Thoracic aorta endothelial cell (primary cell): ENCODE measurements around the gene ZNF135. TPM values are rescaled to one million over a fixed set of nuclear protein-coding genes. Genes with fewer than 3 reads are reported as not detected.

Experiments
- total RNA-seq: library from RNA; depleted of rRNA; stranded (reverse); fragments of >200 nt; gene quantifications from 2 replicates; pipeline ENCODE4 v1.2.3, GENCODE V29; 2012

ZNF135 gene
- 0.14 and 0.80 TPM in 2 replicates for total RNA-seq

GRCh38 chr19:58059003-58059670 lies at the start of gene ZNF135:
ZNF135 (plus strand) TSS chr19:58059282; CDS start chr19:58060003, 721 bp downstream.

DNA sequence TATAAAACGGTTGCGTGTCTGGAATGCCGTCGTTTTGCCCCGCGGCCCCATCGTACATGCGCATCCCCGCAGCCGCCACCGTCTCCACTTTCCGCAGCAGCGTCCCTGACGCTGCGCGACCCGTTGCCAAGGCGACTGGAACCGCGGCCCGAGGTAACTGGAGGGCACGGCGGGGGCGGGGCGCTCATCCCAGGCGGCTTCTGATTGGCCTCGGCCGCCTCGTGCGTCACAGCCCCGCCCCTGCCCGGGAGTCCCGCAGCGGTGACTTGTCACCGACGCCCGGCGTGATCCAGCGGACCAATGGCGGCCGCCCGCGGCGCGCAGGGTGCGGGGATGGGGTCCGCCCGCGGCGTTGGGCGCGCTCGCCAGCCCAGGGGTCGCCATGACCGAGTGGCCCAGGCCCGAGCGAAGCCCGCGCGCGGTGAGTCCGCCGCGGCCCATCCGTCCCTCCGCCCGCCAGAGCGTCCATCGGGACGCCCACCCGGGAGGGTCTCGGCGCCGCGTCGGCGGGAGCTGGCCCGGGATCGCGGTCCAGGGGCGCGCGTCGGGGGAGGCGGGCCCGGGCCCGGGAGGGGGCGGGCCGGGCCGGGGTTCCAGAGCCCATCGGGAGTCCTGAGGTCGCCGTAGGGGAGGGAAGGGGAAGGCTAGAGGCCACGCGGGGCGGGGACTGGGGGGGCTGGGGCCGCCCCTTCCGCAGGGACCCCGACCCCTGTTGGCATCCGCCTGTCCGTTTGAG lies 25.2 kb upstream of the ZNF135 start, which contains the start of gene ZSCAN1:
ZSCAN1 (plus strand) TSS at position 285 of the 736 bp plus-strand sequence. CDS start 3,812 bp downstream, outside the sequence.

DNA sequence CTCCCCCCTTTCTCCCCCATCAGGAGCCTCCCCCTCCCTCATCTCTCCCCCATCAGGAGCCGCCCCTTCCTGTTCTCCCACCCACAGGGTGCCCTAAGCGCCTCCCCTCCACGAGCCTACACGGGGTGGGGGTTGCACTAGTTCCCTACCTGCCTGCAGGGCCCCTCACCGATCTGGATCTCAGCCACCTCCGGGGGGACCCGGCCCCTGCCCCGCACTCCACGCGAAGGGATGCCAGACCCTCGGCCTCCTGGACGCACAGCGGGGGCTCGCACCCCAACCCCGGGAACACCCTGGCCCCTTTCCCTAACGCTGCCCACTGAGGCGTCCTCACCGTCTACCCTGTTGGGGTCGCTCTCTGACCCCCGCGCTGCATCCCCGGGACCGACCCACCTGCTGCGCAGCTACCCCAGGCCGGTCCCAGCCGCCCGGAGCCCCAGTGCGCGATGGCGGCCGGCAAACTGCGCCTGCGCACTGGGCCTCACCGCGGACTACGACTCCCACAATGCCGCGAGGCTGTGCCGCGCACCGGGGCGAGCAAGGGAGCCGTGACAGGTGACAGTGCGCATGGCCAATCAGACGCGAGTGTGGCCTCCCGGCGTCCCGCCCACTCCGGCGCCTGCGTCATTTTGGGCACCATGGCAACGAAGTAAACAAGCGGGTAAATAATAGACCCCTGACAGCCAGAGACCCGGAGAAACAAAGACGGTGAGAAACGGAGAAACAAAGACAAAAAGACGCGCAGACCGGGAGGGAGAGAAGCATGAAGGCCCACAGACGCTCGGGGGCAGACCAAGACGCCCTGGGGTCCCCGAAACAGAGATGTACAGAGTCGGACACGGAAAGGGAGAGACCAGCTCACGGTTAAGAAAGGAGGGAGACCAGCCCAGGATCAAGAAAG lies 38.9 kb downstream of the ZNF135 start, which contains the start of gene ZSCAN18:
ZSCAN18 (minus strand) TSS at position 451 of the 901 bp plus-strand sequence. CDS start 7,964 bp downstream, outside the sequence.

Other genes starting within 250 kb of the ZNF135 start
- 8.0 and 9.1 TPM in 2 replicates for gene ZNF552, start 244.4 kb upstream of the ZNF135 start, total RNA-seq
- 23.7 and 48.5 TPM in 2 replicates for gene ZNF587B, start 229.0 kb upstream of the ZNF135 start, total RNA-seq
- 35.4 and 47.7 TPM in 2 replicates for gene ZNF587, start 209.4 kb upstream of the ZNF135 start, total RNA-seq
- 10.3 and 16.5 TPM in 2 replicates for gene ZNF814, start 170.2 kb upstream of the ZNF135 start, total RNA-seq
- 11.1 and 12.4 TPM in 2 replicates for gene ZNF417, start 142.7 kb upstream of the ZNF135 start, total RNA-seq
- gene ZNF418, start 123.9 kb upstream of the ZNF135 start, total RNA-seq = 2.4 and 5.5 TPM in 2 replicates
- 4.7 and 5.5 TPM in 2 replicates for gene ZNF256, start 111.6 kb upstream of the ZNF135 start, total RNA-seq
- gene C19orf18, start 84.7 kb upstream of the ZNF135 start, total RNA-seq = 0.13 TPM in 1 of 2 replicates, not detected in the other
- 11.7 and 14.8 TPM in 2 replicates for gene ZNF606, start 56.5 kb upstream of the ZNF135 start, total RNA-seq
- not detected in 2 replicates for gene ZSCAN1, start 25.3 kb upstream of the ZNF135 start, total RNA-seq
- 13.9 and 17.6 TPM in 2 replicates for gene ZSCAN18, start 38.9 kb downstream of the ZNF135 start, total RNA-seq
- gene ZNF329, start 91.5 kb downstream of the ZNF135 start, total RNA-seq = 8.8 and 9.5 TPM in 2 replicates
- 19.2 and 23.0 TPM in 2 replicates for gene ZNF274, start 123.8 kb downstream of the ZNF135 start, total RNA-seq
- 54.0 and 61.5 TPM in 2 replicates for gene ZNF544, start 169.6 kb downstream of the ZNF135 start, total RNA-seq
- 6.9 and 8.0 TPM in 2 replicates for gene ZNF8, start 219.7 kb downstream of the ZNF135 start, total RNA-seq
- gene ERVK3-1, start 246.1 kb downstream of the ZNF135 start, total RNA-seq = 27.4 and 28.0 TPM in 2 replicates